GM19395 (cell line): ENCODE data around the gene ANAPC10.
"Not testable (repeated sequence)": the region's sequence is repeated elsewhere in the genome, so short reads cannot be mapped to it uniquely, and the experiment has no call there.

Source experiments
- ATAC-seq: cut with Tn5 transposase; IDR thresholded peaks from one replicate; pipeline ENCODE4 v1.9.1; 2021; ENCODE audit warnings: mild to moderate bottlenecking, moderate library complexity; ENCODE audit not compliant: unreplicated experiment

Gene ANAPC10

GRCh38 chr4:145012841-145013240 lies 85.2 kb downstream of the ANAPC10 start:
- ATAC-seq = no peak

GRCh38 chr4:145011636-145012035 lies 86.4 kb downstream of the ANAPC10 start:
- ATAC-seq = no peak

GRCh38 chr4:145010315-145010714 lies 87.7 kb downstream of the ANAPC10 start:
- not testable (repeated sequence) for ATAC-seq

- no peak for ATAC-seq
Measured at GRCh38 chr4:145003675-145004074, 94.3 kb downstream of the ANAPC10 start.

GRCh38 chr4:145001635-145002034 lies 96.4 kb downstream of the ANAPC10 start:
- no peak for ATAC-seq

GRCh38 chr4:145000656-145001055 lies 97.3 kb downstream of the ANAPC10 start:
- not testable (repeated sequence) for ATAC-seq

GRCh38 chr4:144989306-144989705 lies 108.7 kb downstream of the ANAPC10 start:
- no peak for ATAC-seq

- no peak for ATAC-seq
Measured at GRCh38 chr4:144985531-144985930, 112.5 kb downstream of the ANAPC10 start.

- no peak for ATAC-seq
Measured at GRCh38 chr4:144985014-144985413, 113.0 kb downstream of the ANAPC10 start.

GRCh38 chr4:144984241-144984640 lies 113.8 kb downstream of the ANAPC10 start:
- ATAC-seq = no peak

- ATAC-seq = no peak
Measured at GRCh38 chr4:144975718-144976117, 122.3 kb downstream of the ANAPC10 start.

- ATAC-seq = peak; percentile 65
Measured at GRCh38 chr4:144970597-144970996, 127.4 kb downstream of the ANAPC10 start.

- no peak for ATAC-seq
Measured at GRCh38 chr4:144969821-144970220, 128.2 kb downstream of the ANAPC10 start.

- no peak for ATAC-seq
Measured at GRCh38 chr4:144968606-144969005, 129.4 kb downstream of the ANAPC10 start.

GRCh38 chr4:144967161-144967560 lies 130.8 kb downstream of the ANAPC10 start:
- peak; percentile 89 for ATAC-seq

GRCh38 chr4:144962300-144962699 lies 135.7 kb downstream of the ANAPC10 start:
- no peak for ATAC-seq

GRCh38 chr4:144955104-144955503 lies 142.9 kb downstream of the ANAPC10 start:
- no peak for ATAC-seq

GRCh38 chr4:144954230-144954629 lies 143.8 kb downstream of the ANAPC10 start:
- no peak for ATAC-seq

- ATAC-seq = no peak
Measured at GRCh38 chr4:144948421-144948820, 149.6 kb downstream of the ANAPC10 start.

GRCh38 chr4:144948009-144948408 lies 150.0 kb downstream of the ANAPC10 start:
- ATAC-seq = no peak
